Measurements from ENCODE around the gene ISM2. TPM values are rescaled to one million over a fixed set of nuclear protein-coding genes. Genes with fewer than 3 reads are reported as not detected.
"Not testable (repeated sequence)": the region's sequence is repeated elsewhere in the genome, so short reads cannot be mapped to it uniquely, and the experiment has no call there.

Gene ISM2
- total RNA-seq, 4 donors from 2014 or later, result 0.44 TPM; not detected in 3

DNA sequence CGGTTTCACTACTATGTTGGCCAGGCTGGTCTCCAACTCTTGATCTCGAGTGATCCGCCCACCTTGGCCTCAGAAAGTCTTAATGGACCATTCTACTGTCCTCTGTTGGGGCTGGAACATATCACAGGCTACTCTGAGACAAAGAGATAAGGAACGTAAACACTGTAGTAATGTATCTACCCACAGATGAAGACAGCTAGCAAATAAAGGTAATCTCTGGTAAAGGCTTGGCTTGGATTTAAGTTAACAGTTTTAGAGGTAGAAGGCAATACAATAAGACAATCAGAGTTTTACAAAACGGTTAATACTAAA, 44.6 kb upstream of the ISM2 start:
- DNase-seq (ENCODE audit: low spot score in 2 of 2), result no peak
- TF ChIP-seq, protein P1, sequence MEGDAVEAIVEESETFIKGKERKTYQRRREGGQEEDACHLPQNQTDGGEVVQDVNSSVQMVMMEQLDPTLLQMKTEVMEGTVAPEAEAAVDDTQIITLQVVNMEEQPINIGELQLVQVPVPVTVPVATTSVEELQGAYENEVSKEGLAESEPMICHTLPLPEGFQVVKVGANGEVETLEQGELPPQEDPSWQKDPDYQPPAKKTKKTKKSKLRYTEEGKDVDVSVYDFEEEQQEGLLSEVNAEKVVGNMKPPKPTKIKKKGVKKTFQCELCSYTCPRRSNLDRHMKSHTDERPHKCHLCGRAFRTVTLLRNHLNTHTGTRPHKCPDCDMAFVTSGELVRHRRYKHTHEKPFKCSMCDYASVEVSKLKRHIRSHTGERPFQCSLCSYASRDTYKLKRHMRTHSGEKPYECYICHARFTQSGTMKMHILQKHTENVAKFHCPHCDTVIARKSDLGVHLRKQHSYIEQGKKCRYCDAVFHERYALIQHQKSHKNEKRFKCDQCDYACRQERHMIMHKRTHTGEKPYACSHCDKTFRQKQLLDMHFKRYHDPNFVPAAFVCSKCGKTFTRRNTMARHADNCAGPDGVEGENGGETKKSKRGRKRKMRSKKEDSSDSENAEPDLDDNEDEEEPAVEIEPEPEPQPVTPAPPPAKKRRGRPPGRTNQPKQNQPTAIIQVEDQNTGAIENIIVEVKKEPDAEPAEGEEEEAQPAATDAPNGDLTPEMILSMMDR (IDR thresholded peaks at IDR 0.05), result no peak
- TF ChIP-seq POLR2A (IDR thresholded peaks at IDR 0.05), result no peak
- no peak for TF ChIP-seq EP300 (IDR thresholded peaks at IDR 0.05)
- Histone ChIP-seq H3K4me3 (no peak overlapping the region), H3K4me1 (peaks cover 0 to 21% (median 12%) of the 10 kb centered on the region in 4 donors), H3K27ac (peak overlapping the region; percentile 11 to 82 (median 44)), H3K27me3 (no peaks in the 10 kb centered on the region), H3K36me3 (peaks cover 0 to 23% (median 0%) of the 10 kb centered on the region in 3 donors), H3K9me3 (no peaks in the 10 kb centered on the region)
- WGBS, 2 donors, result 56 to 60% methylated on average over 5 of the region's 5 CpGs

DNA sequence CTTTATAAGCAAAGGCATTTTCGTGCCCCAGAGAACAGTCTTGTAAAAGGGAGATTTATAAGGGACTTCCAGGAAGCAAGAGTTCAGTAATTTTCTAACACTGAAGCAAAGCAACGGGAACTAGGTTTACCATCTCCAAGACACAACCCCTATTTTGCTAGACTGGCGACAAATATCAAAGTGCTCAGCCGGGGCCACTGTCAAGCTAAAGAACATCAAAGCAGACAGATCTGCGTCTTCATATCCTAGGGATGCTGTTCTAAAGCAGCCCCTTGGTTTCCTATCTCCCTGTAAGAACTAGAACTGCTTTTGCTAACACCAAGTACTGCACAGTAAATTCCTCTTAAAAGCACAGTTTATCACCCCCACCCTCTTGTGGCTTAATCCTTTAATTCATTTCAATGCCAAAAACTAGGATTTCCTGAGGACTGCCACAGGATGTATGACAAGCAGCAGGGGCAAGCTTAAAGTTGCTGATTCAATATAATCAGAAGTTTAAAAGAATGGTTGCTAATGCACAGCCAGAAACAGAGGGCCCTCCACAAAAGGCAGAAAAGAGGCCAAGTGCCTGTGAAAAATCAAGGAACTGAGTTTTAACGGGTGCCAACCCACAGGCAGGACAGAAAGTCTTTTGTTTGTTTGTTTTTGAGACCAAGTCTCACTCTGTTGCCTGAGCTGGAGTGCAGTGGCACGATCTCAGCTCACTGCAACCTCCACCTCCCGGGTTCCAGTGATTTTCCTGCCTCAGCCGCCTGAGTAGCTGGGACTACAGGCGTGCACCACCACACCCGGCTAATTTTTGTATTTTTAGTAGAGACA, 44.0 kb upstream of the ISM2 start:
- TF ChIP-seq EP300 (IDR thresholded peaks at IDR 0.05) (peak in 1 of 2 donors; percentile 26), POLR2A (IDR thresholded peaks at IDR 0.05) (no peak)
- TF ChIP-seq, protein P1 (IDR thresholded peaks at IDR 0.05), result no peak
- peaks cover 0 to 21% (median 12%) of the 10 kb centered on the region in 4 donors for H3K4me1 ChIP-seq
- H3K4me3 ChIP-seq, result no peak overlapping the region
- no peaks in the 10 kb centered on the region for H3K27me3 ChIP-seq
- 37 to 41% methylated on average over 11 of the region's 11 CpGs for WGBS, 2 donors
- DNase-seq (ENCODE audit: low spot score in 2 of 2), result no peak
- H3K9me3 ChIP-seq, result no peaks in the 10 kb centered on the region
- peaks cover 0 to 22% (median 0%) of the 10 kb centered on the region in 3 donors for H3K36me3 ChIP-seq
- peak overlapping the region; percentile 29 to 82 (median 44) for H3K27ac ChIP-seq

DNA sequence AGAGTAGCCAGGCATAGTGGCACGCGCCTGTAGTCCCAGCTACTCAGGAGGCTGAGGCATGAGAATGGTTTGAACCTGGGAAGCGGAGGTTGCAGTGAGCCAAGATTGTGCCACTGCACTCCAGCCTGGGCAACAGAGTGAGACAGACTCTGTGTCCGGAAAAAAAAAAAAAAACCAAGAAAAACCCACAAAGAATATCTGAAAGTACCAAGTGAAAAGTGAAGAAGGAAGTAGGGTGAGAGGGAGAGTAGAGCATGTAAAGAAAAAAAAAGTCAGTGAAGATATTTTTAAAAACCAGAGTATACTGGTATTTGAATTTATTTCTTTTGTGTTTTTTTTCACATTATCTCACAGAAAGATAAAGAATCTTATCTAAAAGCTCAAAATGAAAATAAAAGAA, 43.3 kb upstream of the ISM2 start:
- 75 to 85% methylated on average over 4 of the region's 4 CpGs for whole genome bisulfite sequencing, 2 donors
- peaks cover 0 to 15% (median 0%) of the 10 kb centered on the region in 3 donors for H3K36me3 ChIP-seq
- peak overlapping the region in 3 of 4 donors; percentile 29 to 82 (median 55) for H3K27ac ChIP-seq
- H3K9me3 ChIP-seq, result no peaks in the 10 kb centered on the region
- peaks cover 0 to 21% (median 12%) of the 10 kb centered on the region in 4 donors for H3K4me1 ChIP-seq
- TF ChIP-seq, protein P1 (IDR thresholded peaks at IDR 0.05), result no peak
- no peak for TF ChIP-seq EP300 (IDR thresholded peaks at IDR 0.05)
- TF ChIP-seq POLR2A (IDR thresholded peaks at IDR 0.05), result no peak
- no peaks in the 10 kb centered on the region for H3K27me3 ChIP-seq
- no peak overlapping the region for H3K4me3 ChIP-seq
- DNase-seq (ENCODE audit: low spot score in 2 of 2), result no peak

DNA sequence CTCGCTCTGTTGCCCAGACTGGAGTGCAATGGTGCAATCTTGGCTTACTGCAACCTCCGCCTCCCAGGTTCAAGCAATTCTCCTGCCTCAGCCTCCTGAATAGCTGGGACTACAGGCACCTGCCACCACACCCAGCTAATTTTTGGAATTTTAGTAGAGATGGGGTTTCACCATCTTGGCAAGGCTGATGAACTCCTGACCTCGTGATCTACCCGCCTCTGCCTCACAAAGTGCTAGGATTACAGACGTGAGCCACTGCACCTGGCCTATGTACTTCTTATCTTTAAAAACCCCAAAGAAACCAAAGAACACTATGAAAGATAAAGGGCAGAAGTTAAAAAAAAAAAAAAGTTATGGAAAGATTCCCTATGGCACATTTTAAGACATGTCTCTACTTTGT, 38.3 kb upstream of the ISM2 start:
- H3K27me3 ChIP-seq; H3K9me3 ChIP-seq; H3K27ac ChIP-seq; DNase-seq (ENCODE audit: low spot score in 2 of 2); H3K4me1 ChIP-seq; H3K4me3 ChIP-seq: not testable (repeated sequence)
- 91 to 92% methylated on average over 5 of the region's 5 CpGs for WGBS, 2 donors
- peaks cover 0 to 14% (median 0%) of the 10 kb centered on the region in 3 donors for H3K36me3 ChIP-seq

DNA sequence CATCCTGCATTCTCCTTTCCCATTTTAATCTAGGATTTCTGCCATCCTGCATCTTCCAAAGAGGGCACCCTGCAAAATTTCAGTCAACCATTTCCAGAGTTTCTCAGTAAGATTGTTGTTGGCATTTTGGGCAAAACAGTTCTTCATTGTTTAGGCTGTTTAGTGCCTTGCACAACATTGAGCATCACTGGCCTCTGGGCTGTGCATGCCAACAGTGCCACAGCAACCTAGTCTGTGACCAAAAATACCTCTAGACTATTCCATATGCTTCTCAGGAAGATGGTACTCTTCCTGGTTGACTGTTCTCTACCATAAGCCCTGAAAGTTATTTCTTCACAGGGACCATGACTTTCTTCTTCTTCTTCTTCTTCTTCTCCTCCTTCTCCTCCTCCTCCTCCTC, 32.5 kb upstream of the ISM2 start:
- Histone ChIP-seq H3K27ac (no peak overlapping the region), H3K4me1 (no peaks in the 10 kb centered on the region), H3K27me3 (no peaks in the 10 kb centered on the region), H3K9me3 (no peaks in the 10 kb centered on the region), H3K36me3 (peaks cover 0 to 14% (median 0%) of the 10 kb centered on the region in 3 donors), H3K4me3 (no peak overlapping the region)
- DNase-seq (ENCODE audit: low spot score in 2 of 2), result no peak
- TF ChIP-seq, protein P1 (IDR thresholded peaks at IDR 0.05), result no peak
